Adrenal gland (tissue), 5 donors: ENCODE measurements around the gene NRP1.
A peak's percentile ranks its signal among the peaks of the same experiment; 100 is the strongest.

Experiments used
- POLR2A ChIP-seq, 2 donors: fragments of 450-650 bp; IDR thresholded peaks; one replicate each; pipeline ENCODE4 v1.6.1; 2017; ENCODE audit warnings: antibody characterized with exemption in 2 of 2, mild to moderate bottlenecking in 2 of 2, moderate library complexity in 1 of 2
- TF ChIP-seq, protein P1 (sequence below), 6 experiments: fragments of 450-650 bp in 4 of 6; fragments of 200-600 bp in 2 of 6; sonication (generic) in 1 of 6; IDR thresholded peaks; 1 replicate in 5 of 6; 2 replicates in 1 of 6; pipeline versions ENCODE4 v1.5.1 to v1.8.0; 2016 to 2021; ENCODE audit warnings: antibody characterized with exemption in 6 of 6, mild to moderate bottlenecking in 2 of 6, moderate library complexity in 1 of 6
- donor health status: DM: no; HTN: no; CAD: no.

DNA sequence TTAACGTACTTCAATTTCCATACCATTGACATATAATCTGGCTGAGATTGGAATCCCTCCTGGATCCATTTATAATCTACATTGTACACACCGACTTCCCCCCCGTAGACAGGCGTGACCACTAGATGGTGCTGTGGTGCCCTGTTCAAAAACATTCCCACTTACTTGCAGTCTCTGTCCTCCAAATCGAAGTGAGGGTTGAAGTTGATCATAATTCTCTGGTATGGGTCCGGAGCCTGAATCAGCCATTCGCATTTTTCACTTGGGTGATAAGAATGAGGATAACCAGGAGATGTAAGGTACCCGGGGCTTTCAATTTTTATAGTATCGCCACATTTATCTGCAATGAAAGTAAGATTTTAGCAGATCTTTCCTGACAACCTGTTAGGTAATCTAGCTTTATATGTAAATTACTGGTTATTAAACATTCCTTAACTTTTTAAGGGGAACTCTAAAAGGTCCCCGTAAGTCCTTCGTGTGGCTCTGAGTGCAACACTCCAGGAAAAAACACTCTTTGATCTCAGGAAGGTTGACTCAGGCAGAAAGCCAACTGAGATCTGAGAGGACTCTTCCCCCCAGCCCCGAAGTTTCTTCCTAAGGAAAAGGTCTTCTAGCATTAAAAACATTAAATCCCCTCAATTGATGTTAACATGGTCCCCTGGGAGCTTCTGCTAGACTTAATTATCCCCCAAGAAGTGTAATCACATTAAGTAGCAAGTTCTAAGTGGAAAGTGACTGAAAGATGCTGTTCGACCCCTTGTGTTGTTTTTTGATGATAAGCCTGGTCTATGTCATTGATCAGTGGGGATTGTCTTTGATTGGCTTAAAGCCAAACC is 3.7 kb downstream of the NRP1 start:
- TF ChIP-seq, protein P1, sequence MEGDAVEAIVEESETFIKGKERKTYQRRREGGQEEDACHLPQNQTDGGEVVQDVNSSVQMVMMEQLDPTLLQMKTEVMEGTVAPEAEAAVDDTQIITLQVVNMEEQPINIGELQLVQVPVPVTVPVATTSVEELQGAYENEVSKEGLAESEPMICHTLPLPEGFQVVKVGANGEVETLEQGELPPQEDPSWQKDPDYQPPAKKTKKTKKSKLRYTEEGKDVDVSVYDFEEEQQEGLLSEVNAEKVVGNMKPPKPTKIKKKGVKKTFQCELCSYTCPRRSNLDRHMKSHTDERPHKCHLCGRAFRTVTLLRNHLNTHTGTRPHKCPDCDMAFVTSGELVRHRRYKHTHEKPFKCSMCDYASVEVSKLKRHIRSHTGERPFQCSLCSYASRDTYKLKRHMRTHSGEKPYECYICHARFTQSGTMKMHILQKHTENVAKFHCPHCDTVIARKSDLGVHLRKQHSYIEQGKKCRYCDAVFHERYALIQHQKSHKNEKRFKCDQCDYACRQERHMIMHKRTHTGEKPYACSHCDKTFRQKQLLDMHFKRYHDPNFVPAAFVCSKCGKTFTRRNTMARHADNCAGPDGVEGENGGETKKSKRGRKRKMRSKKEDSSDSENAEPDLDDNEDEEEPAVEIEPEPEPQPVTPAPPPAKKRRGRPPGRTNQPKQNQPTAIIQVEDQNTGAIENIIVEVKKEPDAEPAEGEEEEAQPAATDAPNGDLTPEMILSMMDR (IDR thresholded peaks at IDR 0.05) = peak; percentile 82 to 93 (median 88)
- TF ChIP-seq POLR2A (IDR thresholded peaks at IDR 0.05) = peak in 1 of 2 donors; percentile 14
